ENCODE data around the gene HLA-DQB2.

Gene HLA-DQB2

DNA sequence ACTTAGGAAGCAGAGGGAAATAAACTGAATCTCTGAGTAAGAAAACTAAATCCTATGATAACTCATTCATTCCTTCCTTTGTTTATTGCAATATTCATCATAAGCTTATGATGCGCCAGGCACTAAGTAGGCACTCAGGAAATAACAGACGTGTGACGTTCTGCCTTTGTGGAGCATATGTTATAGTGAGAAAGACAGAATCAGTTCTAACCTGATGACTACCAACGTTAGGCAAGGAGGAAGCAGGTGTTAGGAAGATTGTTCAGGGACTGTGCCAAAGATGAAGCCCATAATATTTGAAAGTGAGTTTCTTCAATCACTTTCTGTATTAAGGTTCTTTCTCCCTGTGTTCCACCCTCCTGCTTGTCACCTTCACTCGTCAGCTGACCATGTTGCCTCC lies 18.6 kb downstream of the HLA-DQB2 start:
- no peak for DNase-seq

- DNase-seq = no peak
These were observed 21.0 kb downstream of the HLA-DQB2 start for GRCh38 chr6:32742374-32742773.

- DNase-seq = no peak
These were observed 22.0 kb downstream of the HLA-DQB2 start, which contains the start of gene HLA-DQA2 for GRCh38 chr6:32741031-32741960. HLA-DQA2 (plus strand) TSS chr6:32741391; CDS start chr6:32741444, 53 bp downstream.

DNA sequence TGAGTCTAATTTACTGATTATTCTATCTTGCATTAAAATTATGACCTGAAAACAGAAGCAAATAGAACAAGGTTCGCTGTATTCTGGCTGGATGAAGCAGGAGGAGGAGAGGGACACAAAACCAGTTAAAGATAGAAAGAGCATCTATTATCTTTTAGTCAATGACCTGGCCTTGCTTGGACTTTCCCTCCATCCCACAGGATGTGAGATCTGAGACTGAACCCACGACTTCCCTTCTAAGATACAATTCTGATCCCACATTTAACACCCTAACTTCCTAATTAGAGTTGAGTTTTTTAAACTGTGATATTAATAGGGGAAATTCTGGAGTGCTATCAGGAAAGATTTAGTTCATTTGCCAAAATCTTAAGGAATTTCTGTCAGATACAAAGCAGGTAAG lies 25.2 kb downstream of the HLA-DQB2 start:
- DNase-seq = no peak

GRCh38 chr6:32718879-32719278 lies 44.5 kb downstream of the HLA-DQB2 start:
- DNase-seq = no peak

DNA sequence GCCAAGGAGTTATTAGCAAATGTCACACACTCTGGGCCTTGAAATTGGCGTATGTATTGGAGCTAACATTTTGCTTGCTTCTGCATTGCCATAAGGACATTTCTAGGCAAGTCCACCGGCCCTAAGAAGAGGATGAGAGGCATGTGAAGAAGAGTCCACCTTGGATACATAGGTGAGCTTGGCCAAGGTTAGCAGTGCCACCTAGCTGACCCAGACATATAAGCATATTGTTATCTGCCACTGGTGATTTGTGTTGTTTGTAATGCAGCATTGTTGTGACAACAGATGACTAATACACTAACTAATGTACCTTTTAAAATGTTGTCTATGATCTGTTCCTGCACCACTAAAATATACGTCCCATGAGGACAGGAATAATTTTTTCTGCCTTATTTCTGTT lies 46.9 kb downstream of the HLA-DQB2 start:
- no peak for DNase-seq

DNA sequence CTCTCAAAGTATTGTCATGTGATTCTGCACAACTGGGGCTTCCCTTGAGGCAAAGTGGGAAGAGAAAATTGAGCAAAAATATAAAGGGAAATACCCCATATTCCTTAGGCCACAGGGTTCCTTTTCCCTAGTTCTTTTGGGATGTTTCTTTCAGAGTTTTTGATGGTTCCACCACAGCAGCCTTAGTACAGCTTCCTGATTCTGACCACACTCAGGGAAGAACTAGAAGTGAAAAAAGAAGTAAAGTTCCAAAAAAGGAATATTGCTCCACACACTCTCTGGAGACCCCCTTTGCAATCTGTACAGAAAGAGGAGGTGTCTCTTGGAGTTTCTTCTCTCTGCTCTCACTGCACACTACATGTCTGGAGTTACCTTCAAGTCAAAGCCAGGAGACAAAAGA lies 50.1 kb downstream of the HLA-DQB2 start:
- DNase-seq = no peak

- no peak for DNase-seq
These were observed 53.7 kb downstream of the HLA-DQB2 start for GRCh38 chr6:32709625-32710024.

All from activated CD8-positive, alpha-beta memory T cell treated with anti-CD3 and anti-CD28 coated beads for 24 hours (primary cell).